ENCODE data around the gene RAB31.

The RAB31 gene

DNA sequence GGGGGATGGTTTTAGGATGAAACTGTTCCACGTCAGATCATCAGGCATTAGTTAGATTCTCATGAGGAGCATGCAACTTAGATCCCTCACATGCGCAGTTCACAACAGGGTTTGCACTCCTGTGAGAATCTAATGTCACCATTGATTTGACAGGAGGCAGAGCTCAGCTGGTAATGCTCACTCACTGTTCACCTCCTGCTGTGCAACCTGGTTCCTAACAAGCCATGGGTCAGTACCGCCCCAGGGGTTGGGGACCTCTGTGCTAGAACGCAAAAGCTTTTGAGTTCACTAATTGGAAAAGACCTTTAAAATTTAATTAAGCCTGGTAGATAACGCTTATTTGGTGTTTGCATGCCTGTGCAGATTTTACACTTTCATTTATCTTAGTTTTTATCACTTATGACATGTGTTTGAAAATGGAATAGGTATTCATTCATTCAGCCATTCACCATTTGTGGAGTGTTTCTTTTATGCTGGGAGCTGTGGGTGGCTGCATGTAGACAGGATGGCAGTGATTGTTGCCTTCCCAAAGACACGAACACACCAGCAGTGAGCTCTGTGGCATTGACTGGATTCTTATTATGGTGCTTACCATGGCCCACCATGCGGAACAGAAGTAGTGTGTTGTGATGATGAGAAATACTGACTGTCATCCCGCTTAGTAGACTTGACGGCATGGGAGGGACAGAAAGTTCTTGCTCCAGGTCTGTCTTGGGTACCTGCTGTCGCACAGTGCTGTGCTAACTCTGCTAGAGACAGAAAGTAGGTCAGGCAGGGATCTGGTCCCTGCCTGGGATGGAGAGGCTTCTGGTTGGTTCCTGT, 6.4 kb downstream of the RAB31 start:
- DNase-seq = no peak

DNA sequence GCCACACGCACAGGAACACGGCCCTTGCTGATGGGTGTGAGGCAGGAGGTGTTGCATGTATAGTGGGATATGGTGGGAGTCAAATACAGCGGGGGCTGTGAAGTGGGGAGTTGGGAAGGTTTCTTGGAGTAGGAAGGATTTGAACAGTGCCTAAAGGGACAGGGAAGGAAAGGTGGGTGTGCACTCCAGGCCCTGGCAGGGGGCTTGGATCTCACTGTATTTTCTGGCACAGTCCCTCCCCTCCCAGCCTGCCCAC, 6.9 kb downstream of the RAB31 start:
- no peak for DNase-seq

DNA sequence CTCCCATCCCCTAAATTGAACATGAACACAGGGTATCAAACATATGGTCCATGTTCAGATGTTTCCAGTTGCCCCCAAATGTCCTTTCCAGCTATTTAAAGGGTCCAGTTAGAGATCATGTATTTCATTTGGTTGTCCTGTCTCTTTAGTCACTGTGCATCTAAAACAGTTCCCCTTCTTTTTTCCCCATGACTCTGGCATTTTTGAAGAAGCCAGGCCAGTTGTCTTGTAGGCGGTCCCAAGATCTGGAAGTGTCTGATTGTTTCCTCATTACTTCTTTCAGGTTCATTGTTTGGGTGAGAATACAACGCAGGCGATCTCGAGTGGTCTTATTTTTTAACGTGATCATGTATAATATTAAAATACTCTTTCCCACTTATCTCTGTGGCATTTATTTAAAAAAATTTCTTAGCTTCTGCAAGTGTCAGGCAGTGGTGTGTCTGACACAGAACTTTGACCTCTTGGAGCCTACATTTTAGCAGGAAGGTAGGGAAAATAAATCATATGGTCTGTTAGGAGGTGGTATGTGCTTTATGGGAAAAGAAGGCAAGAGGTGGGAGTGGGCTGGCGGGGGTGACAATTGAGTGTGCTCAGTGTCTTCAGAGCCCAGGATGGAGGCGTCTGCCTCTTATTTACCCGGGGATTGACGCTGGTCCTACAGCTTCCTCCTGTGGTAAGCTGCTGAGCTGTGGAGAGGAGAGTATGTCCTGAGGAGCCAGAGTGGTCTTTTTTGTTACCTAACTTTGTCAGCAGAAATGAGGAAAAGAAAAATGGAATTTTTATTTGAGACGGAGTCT, 8.1 kb downstream of the RAB31 start:
- no peak for DNase-seq

DNA sequence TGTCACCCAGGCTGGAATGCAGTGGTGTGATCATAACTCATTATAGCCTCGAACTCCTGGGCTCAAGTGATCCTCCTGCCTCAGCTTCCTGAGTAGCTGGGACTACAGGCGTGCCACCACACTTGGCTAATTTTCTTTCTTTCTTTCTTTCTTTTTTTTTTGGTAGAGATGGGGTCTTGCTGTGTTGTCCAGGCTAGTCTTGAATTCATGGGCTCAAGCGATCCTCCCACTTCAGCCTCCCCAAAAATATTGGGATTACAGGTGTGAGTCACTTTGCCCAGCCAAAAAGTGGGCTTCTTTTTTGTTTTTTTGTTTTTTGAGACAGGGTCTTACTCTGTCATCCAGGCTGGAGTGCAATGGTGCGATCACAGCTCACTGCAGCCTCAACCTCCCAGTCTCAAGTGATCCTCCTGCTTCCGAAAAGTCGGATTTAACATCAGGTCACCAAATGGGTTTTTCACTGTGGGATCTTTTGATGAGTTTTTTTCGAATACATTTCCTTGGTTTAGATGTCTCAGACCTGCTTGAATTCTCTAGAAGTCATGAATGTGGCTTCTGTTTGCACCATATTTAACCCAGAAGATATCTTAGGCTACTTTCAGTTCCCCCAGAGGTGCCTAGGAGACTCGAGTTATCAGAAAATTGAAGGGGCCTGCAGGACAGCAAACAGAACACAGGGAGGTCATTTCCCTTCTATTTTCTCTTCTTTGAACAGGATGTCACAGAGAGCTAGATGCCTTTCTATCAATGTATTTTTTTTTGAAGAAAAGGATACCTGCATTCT, 8.9 kb downstream of the RAB31 start:
- no peak for DNase-seq

DNA sequence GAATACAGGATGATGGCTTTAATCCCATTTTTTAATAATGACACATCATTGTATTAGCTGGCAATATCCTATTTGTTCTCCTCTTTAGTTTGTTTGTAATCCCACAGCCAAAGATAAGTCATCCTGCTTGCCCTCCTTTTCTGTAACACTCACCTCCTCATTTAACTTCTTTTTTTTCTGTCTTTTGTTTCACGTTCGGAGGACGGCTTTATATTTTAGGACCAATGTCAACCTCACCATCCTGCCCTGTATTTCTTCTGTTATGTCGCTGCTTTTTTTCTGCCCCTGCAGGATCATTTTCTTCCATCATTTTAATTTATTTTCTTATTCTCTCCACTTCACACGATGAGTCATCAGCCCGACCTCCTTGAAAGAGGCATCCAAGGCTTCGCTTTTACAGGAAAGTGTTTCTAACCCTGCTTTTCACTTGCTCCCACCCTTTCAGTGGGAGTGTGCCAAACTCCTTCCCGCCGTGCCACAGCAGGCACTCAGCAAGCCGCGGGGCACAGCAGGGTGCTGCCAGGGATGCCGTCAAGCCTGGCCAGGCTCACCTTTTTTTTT, 11.4 kb downstream of the RAB31 start:
- DNase-seq = no peak

DNA sequence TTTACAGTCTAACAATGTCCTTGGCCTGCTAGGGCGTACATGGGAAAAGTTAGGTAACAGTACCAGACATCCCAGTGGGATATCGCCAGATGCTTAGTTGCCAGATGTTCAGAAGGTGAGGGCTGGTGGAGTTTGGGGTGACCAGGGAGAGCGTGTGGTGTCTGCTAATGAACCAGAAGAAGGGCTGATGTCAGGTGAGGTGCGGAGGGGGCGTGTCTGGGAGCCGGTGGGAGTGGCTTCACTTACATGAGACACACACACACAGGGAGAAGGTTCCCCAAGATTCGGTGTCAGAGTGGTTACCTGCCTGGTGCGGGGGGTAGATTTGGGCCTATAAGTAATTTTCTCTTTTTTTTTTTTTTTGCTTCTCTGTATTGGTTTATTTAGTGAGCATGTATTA, 12.2 kb downstream of the RAB31 start:
- no peak for DNase-seq

DNA sequence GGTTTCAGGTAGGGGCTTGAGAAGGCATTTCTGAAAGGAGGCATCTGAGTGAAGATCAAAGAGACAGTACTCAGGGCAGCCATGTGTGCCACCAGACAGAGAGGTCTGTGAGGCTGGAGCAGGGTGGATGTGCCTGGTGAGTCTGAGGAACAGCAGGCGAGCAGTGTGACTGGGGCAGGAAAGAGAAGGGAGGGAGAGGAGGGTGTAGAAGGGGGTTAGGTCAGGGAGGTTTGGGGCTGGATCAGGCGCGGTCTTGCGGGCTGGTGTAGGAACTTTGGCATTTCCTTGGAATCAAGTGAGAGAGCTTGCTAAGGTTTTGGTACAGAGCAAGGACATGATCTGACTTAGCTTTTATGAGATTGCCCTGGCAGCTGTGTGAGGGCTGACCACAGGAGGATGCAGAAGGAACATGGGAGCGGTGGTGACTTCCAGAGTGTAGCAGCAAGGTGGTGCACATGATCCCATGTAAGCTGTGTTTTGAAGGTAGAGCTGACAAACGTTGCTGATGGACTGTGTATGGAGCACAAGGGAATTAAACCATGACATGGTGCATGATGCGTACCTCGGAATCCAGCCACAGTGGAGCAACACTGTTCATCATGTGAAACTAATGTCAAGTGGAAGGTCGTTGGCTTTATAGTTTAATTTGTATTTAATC, 13.9 kb downstream of the RAB31 start:
- DNase-seq = no peak

DNA sequence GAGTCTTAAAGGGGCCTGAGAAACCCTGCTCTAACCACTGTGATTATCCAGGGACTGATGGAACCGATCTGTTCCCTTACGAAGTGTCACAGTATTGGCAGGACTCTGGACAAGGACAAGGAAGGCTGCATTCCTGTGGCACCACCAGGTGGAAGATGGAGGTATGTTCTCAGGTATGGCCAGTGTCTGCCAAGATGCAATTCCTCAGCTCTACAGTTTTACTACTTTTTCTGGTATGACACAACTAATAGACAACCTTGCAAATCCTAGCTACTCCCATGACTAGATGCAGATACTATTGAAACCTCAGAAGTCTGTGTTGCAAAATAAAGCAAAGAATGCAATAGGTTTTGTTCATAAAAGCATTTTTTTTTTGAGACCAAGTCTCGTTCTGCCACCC, 14.6 kb downstream of the RAB31 start:
- no peak for DNase-seq

DNA sequence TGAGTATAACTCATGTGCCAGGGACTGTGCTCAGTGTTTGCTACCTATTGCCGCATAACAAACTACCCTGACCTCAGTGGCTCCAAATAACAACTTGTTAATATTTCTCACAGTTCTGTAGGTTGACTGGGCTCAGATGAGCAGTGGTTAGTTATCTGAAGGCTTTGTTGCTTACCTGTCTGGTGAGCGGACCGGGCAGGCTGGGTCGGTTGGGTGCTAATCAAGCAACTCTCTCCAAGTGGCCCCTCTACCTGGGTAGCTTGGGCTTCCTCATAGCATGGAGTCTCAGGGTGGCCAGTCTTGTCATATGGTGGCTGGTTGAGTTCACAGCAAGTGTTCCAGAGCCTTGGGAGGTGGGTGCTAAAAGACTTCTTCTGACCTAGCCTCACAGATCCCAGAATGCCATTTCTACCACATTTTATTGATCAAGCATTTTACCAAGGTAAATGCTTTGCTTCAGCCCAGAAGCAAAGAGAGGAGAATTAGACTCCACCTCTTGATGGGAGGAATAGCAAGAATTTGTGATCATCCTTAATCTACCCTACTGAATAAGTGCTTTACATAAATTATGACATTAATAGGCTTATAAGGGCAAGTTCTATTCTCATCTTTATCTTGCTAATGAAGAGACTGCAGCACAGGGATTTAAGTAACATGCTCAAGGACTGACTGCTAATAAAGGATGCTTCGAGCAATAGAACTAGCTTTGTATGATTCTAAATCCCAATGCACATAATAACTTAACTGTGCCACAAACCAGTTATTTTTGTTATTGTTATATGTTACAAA, 16.9 kb downstream of the RAB31 start:
- no peak for DNase-seq

DNA sequence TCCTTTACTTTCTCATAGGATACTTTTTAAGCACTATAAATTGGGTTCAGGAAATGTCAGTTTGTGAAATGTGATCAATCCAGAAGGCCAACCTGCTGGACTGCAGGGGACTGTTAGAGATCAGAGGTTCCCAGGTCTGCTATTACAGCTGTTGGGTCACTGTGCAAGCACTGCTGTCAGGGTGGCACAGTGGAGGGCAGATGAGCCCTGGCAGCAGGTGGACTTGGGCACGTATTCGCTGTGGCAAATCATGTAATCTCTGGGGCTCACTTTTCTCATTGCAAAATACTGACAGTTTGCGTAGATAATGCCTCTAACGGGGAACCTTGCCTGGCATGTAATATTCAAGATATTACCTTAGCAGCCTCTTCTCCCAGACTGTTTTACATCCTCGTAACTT, 18.1 kb downstream of the RAB31 start:
- no peak for DNase-seq

DNA sequence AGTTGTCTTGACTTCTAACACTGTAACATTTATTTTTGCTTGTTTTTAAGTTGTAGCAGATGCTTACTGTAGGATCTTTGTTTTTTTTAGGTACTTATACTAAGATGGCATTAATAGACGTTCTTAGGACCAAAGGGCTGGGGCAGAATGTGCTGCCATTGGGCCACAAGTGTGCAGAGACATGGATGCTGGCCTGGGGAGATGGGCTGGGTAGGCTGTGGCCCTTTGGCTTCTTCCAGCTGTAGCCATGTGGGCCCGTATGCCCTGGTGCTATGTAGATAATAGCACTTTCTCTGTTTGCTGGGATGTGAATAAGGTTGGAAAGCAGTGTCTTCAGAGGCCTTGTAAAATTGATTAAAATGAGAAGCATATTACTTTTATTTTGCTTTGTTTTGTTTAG, 18.8 kb downstream of the RAB31 start:
- no peak for DNase-seq

DNA sequence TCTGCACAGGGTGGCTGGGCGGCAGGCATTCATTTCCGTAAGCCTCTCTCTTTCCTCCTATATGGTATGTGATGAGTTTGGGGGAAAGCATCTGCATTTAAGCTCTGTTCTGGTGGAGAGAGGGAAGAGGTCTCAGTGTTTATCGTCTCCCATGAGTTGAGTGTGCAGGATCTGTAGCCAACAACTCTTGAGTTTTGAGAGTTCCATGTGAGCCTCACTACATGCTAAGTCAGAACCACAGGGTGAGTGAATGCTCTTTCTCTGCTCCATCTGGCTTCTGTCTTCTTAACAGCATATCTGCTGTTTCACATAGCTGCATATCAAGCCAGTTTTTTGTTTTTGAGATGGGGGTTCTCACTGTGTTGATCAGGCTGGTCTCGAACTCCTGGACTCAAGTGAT, 22.7 kb downstream of the RAB31 start:
- DNase-seq = no peak

DNA sequence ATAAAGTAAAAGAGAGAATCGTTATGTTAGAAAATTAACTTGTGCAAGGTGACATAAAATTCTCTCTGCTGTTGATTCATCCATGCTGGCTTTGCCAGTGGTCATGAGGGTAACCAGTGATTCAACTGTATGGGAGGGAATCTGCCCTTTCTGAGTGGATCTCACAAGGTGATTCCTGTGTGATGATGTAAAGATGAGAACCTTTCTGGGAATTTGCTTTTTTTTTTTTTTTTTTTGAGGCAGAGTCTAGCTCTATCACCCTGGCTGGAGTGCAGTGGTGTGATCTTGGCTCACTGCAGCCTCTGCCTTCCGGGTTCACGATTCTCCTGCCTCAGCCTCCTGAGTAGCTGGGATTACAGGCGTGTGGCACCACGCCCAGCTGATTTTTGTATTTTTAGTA, 23.3 kb downstream of the RAB31 start:
- no peak for DNase-seq

DNA sequence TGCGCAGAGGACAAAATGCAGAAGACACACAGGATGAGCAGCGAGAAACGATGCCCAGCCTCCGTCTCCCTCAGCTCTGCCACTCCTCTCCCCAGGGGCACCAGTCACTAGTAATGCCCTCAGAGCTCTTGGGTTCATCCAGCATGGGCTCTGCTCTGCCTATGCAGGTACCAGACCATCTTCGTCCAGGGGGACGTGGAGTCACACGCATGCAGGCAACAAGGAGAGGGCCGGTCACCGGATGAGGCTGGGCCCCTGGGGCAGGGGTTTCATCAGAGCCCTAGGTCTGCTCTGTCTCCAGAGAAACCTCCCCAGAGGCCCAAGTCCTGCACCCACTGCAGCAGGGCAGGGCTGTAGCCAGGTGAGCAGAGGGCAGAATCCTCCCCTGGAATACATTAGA, 23.9 kb downstream of the RAB31 start:
- no peak for DNase-seq

DNA sequence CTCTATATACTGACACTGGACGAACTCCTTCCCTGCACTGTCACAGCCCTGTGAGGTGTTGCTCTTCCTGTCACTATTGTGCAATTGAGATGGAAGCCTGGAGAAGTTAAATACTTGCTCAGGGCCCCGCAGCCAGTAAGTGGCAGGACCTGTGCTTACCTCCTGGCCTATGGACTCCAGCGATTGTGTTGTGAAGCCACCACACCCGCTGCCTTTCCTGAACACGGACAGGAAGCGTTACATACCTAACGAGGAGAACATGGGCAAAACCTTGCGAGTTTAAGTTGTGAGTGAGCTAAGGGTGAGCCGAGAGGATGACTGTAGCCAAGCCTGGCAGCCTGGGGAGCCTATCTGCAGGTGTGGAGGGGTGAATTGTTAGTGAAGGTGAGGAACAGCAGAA, 26.1 kb downstream of the RAB31 start:
- DNase-seq = no peak

DNA sequence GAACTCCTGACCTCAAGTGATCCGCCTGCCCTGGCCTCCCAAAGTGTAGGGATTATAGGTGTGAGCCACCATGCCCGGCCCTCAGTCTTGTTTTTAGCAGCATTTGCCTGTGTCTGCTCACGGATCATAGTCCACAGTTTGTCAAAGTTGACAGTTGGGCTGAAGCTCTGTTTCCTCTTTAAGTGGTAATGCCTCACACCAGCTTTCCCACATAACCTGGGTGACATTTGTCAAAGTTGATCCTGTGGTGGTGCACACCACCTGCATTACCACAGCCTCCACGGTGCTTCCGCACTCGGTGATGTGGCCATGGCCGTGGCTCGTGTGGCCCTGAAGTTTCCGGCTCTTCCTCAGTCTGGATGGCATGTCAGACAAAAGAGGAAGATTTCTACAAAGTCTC, 27.1 kb downstream of the RAB31 start:
- no peak for DNase-seq

DNA sequence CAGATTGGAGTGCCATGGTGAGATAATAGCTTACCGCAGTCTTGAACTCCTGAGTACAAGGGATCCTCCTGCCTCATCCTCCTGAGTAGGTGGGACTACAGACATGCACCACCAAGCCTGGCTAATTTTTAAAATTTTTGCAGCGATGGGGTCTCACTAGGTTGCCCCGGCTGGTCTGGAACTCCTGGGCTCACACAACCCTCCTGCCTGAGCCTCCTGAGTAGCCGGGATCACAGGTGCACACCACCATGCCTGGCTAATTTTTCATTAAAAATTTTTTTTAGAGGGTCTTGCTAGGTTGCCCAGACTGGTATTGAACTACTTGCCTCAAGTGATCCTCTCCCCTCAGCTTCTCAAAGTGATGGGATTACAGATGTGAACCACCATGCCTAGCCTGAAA, 27.8 kb downstream of the RAB31 start:
- no peak for DNase-seq

DNA sequence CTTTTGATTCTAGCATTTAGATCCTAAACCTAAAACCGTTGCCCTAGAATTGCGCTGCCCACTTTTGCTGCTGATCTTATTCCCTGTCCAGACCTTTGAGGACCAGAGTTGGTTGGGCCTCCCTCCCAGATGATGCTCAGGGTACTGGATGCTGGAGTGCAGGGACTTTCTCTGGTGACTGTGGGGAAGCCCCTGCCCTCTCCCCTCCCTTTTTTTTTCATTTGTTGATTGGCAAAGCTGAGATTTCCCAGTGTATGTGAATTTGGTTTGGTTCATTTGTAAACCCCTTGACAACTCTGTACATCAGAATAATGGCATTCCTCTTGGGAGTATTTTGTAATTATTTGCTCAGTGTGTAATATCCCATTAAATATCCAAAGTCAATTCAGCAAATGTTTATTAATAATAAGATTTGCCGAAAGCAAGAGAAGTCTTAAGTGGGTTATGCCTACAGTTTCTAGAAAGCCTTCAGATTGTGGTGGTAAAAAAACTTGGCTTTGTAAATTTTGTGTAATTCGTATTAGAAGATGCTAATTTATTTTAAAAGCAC, 28.3 kb downstream of the RAB31 start:
- DNase-seq = no peak

DNA sequence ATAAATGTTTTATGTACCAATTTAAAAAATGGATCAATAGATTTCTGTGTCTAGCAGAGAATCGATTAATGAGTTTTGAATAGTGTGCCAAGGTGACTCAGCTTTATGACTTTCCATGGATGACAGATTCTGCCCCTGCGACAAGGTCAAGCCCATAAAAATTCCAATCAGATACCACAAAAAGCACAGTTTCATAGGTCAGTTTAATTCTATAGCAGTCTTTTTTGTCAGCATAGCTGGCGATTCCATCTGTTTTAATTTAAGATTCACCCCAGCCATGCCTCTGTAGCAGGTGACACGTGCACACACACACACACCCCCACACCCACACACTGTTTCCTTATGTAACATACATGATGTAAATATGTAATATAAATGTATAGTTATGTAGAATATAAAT, 28.9 kb downstream of the RAB31 start:
- DNase-seq = no peak

DNA sequence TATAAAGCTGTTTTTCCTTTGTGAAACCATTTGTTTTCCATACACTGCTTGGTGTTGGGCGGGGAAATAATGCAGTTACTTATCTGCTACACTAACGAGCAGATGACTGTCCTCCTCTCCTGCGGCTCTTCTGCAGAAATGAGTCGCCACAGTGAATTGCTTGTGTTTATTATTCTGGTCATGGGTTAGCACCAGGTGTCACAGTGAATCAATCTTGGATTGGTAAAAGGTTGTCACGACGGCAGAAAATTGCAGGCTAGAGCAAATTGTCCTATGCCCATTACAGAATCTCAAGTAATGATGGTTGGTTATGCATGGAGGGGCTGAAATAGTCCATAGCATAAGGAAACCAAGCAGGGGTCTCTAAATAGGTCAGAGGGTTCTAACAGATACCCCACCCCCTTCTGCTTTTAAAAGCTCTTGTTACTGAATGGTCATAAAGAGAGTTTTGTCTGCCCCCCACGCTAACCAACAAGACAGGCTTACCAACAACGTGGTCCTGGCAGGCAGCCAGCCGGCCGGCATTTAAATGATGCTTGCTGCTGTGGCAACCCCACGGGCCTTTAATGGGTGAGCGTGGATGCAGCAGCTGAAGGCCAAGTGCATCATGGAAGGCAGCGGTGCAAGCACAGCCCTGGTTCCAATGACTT, 29.5 kb downstream of the RAB31 start:
- no peak for DNase-seq

DNA sequence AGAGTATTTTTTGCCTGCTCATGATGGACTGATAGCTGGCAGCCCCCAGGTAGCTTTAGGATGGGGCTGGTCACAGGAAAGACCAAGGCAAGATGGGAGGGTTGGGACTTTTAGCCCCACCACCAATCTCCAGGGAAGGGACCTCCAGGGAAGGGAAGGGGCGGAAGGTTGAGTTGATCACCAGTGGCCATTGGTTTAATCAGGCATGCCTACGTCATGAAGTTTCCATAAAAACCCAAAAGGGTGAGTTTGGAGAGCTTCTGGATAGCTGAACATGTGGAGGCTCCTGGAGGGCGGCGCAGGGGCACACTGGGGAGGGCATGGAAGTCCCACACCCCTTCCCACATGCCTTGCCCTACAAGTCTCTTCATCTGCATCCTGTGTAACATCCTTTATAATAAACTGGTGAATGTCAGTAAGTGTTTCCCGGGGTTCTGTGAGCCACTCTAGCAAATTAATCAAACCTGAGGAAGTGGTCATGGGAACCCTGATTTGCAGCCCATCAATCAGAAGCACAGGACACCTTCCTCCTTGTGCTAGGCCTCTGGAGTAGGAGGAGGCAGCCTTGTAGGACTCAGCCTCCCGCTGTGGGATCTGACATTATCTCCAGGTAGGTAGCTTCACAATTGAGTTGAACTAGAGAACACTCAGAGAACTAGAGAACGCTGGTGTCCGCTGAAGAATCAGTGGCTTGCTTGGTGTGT, 30.3 kb downstream of the RAB31 start:
- no peak for DNase-seq
